ENCODE data around the gene EBF4. TPM values are rescaled to one million over a fixed set of nuclear protein-coding genes. Genes with fewer than 3 reads are reported as not detected.

Gene EBF4
- total and polyA plus RNA-seq, 10 of the 15 experiments (the other 5 are each of a cell fraction or from before 2014, with no cell fraction given): 0.13 TPM; not detected in 9

DNA sequence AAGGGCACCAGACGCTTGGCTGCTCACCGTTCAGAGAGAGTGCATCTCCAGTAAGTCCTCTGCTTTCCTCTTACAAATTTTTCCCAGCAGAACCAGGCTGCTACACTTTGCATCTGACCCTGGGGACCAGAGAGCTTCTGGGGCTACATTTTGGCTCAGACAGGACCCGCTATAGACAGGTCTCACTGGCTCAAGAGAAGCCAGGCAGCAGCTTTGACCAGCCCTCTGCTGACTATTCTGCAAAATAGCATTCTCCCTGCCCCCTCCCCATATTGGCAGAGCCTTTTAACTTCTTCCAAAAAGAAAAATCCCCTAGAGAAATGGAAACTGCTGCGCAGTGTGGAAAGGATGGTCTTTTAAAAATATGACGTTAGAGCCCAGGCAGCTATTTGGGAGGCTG is 70.6 kb downstream of the EBF4 start:
- no peaks in the 10 kb centered on the region for H3K9me3 ChIP-seq (replicated peaks; ENCODE audit: control insufficient read depth, insufficient read depth, low read length)
- ChIA-PET POLR2A (no interaction called here), SMC1A (ENCODE audit: uncharacterized antibody, unreplicated experiment) (no interaction called here), RAD21 (ENCODE audit: unreplicated experiment) (interaction anchor here (0.6 kb wide), 1 partner anchor 353 kb away, joined by 3 read pairs; no protein-coding TSS in a partner anchor), CTCF (interaction anchor here (2.0 kb wide), 1 partner anchor 10 kb away, joined by 8 read pairs; no protein-coding TSS in a partner anchor)
- WGBS (ENCODE audit: insufficient coverage, insufficient replicate concordance, low lambda C conversion rate, missing lambda C conversion rate): 38% methylated on average over 5 of the region's 5 CpGs
- H3K27me3 ChIP-seq (replicated peaks in 1 of 2; ENCODE audit: control insufficient read depth in 2 of 2, insufficient read depth in 2 of 2, low read length in 1 of 2): no peaks in the 10 kb centered on the region; a peak in 3 of 4 replicates
- in situ Hi-C loops (cut with MboI) (no loop called here), intact Hi-C loops (cut with micrococcal nuclease; ENCODE audit: unreplicated experiment) (no loop called here)
- H3K4me3 ChIP-seq: no peak overlapping the region
- H3K4me1 ChIP-seq (ENCODE audit: control insufficient read depth, insufficient read depth, low read length): no peaks in the 10 kb centered on the region
- H3K27ac ChIP-seq (ENCODE audit: control insufficient read depth, insufficient read depth): no peak overlapping the region
- no peak for ATAC-seq
- BruUV-seq (replicated peaks): no TSS peak
- TF ChIP-seq HSF1 (IDR thresholded peaks at IDR 0.05; ENCODE audit: low read depth, low read length) (no peak), ZZZ3 (IDR thresholded peaks at IDR 0.05; ENCODE audit: control insufficient read depth, insufficient read length, low read depth) (no peak), GABPA (IDR thresholded peaks at IDR 0.05; ENCODE audit: low read depth) (no peak), ZSCAN29 (IDR thresholded peaks at IDR 0.05) (no peak)
- TF ChIP-seq, protein P1, sequence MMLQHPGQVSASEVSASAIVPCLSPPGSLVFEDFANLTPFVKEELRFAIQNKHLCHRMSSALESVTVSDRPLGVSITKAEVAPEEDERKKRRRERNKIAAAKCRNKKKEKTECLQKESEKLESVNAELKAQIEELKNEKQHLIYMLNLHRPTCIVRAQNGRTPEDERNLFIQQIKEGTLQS (IDR thresholded peaks at IDR 0.05; ENCODE audit: borderline replicate concordance, extremely low read depth, low read depth, low read length): no peak
- TF ChIP-seq, protein P2, sequence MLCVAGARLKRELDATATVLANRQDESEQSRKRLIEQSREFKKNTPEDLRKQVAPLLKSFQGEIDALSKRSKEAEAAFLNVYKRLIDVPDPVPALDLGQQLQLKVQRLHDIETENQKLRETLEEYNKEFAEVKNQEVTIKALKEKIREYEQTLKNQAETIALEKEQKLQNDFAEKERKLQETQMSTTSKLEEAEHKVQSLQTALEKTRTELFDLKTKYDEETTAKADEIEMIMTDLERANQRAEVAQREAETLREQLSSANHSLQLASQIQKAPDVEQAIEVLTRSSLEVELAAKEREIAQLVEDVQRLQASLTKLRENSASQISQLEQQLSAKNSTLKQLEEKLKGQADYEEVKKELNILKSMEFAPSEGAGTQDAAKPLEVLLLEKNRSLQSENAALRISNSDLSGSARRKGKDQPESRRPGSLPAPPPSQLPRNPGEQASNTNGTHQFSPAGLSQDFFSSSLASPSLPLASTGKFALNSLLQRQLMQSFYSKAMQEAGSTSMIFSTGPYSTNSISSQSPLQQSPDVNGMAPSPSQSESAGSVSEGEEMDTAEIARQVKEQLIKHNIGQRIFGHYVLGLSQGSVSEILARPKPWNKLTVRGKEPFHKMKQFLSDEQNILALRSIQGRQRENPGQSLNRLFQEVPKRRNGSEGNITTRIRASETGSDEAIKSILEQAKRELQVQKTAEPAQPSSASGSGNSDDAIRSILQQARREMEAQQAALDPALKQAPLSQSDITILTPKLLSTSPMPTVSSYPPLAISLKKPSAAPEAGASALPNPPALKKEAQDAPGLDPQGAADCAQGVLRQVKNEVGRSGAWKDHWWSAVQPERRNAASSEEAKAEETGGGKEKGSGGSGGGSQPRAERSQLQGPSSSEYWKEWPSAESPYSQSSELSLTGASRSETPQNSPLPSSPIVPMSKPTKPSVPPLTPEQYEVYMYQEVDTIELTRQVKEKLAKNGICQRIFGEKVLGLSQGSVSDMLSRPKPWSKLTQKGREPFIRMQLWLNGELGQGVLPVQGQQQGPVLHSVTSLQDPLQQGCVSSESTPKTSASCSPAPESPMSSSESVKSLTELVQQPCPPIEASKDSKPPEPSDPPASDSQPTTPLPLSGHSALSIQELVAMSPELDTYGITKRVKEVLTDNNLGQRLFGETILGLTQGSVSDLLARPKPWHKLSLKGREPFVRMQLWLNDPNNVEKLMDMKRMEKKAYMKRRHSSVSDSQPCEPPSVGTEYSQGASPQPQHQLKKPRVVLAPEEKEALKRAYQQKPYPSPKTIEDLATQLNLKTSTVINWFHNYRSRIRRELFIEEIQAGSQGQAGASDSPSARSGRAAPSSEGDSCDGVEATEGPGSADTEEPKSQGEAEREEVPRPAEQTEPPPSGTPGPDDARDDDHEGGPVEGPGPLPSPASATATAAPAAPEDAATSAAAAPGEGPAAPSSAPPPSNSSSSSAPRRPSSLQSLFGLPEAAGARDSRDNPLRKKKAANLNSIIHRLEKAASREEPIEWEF (IDR thresholded peaks at IDR 0.05; ENCODE audit: insufficient replicate concordance, low read depth, low read length): no peak
- FAIRE-seq: no peak
- no peak for DNase-seq (ENCODE audit: low read depth, low spot score)
- H4K20me1 ChIP-seq (ENCODE audit: control insufficient read depth, insufficient read depth): no peaks in the 10 kb centered on the region
- H3K36me3 ChIP-seq (ENCODE audit: control insufficient read depth in 2 of 2, insufficient read depth in 2 of 2, low read length in 1 of 2): no peaks in the 10 kb centered on the region
- no peaks in the 10 kb centered on the region for H3K79me2 ChIP-seq (ENCODE audit: control insufficient read depth, insufficient read depth, low read length)
- no peak overlapping the region for H3K4me2 ChIP-seq (ENCODE audit: control insufficient read depth, insufficient read depth)
- no peak overlapping the region for H3K9ac ChIP-seq (ENCODE audit: control insufficient read depth, insufficient read depth, low read length)
- H2AFZ ChIP-seq (ENCODE audit: control insufficient read depth, low read depth, low read length): no peak overlapping the region

All from GM12878 (cell line).